ENCODE data around the gene MBD6. TPM values are rescaled to one million over a fixed set of nuclear protein-coding genes. Genes with fewer than 3 reads are reported as not detected.
"Not testable (repeated sequence)": the region's sequence is repeated elsewhere in the genome, so short reads cannot be mapped to it uniquely, and the experiment has no call there.

MBD6 gene
- total RNA-seq, 1 experiment from 2014 or later: 1.7 TPM

DNA sequence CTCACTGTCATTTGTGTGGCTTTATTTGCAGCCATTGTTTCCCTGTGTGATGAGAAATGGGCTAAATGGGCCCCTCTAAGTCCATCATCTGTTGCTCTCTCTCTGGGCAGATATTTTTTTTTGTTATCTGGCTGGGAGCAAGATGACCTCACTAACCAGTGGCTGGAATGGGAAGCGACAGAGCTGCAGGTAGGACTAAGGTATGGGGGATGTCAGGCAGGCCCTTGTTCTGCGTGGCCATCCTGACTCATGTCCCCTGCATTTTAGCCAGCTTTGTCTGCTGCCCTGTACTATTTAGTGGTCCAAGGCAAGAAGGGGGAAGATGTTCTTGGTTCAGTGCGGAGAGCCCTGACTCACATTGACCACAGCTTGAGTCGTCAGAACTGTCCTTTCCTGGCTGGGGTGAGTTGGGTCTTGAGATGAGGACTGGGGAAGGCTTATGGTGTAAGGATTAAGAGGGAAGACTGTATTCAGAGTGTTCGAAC is 33.4 kb upstream of the MBD6 start:
- DNase-seq (ENCODE audit: low read depth): peak; percentile 19

- no peak for DNase-seq (ENCODE audit: low read depth)
Observed at GRCh38 chr12:57490126-57490525, 32.5 kb upstream of the MBD6 start.

GRCh38 chr12:57491393-57492280 is 31.0 kb upstream of the MBD6 start:
- DNase-seq (ENCODE audit: low read depth): no peak

DNA sequence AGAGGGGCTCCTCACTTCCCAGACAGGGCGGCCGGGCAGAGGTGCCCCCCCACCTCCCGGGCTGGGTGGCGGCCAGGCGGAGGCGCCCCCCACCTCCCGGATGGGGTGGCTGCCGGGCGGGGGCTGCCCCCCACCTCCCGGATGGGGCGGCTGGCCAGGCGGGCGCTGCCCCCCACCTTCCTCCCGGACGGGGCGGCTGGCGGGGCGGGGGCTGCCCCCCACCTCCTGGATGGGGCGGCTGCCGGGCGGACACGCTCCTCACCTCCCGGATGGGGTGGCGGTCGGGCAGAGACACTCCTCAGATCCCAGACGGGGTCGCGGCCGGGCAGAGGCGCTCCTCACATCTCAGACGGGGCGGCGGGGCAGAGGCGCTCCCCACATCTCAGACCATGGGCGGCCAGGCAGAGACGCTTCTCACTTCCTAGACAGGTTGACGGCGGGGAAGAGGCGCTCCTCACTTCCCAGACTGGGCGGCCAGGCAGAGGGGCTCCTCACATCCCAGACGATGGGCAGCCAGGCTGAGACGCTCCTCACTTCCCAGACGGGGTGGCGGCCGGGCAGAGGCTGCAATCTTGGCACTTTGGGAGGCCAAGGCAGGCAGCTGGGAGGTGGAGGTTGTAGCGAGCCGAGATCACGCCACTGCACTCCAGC is 27.4 kb upstream of the MBD6 start:
- not testable (repeated sequence) for DNase-seq (ENCODE audit: low read depth)

- no peak for DNase-seq (ENCODE audit: low read depth)
Observed at GRCh38 chr12:57496822-57497221, 25.8 kb upstream of the MBD6 start.

- DNase-seq (ENCODE audit: low read depth): no peak
Observed at GRCh38 chr12:57497223-57498131, 25.1 kb upstream of the MBD6 start.

DNA sequence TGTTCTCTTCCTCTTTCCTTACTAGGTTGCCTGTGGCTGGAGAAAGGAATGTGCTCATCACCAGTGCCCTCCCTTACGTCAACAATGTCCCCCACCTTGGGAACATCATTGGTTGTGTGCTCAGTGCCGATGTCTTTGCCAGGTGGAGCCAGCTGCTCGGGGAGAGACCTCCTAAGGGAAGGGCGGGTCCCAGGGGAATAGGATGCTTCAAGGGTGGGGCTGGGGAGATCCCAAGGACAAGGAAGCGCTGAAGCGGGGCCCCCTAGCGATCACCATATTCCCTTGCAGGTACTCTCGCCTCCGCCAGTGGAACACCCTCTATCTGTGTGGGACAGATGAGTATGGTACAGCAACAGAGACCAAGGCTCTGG is 24.5 kb upstream of the MBD6 start:
- no peak for DNase-seq (ENCODE audit: low read depth)

- no peak for DNase-seq (ENCODE audit: low read depth)
Observed at GRCh38 chr12:57498571-57498970, 24.1 kb upstream of the MBD6 start.

- DNase-seq (ENCODE audit: low read depth): no peak
Observed at GRCh38 chr12:57500213-57500612, 22.4 kb upstream of the MBD6 start.

GRCh38 chr12:57502311-57502969 is 20.2 kb upstream of the MBD6 start:
- DNase-seq (ENCODE audit: low read depth): not testable (repeated sequence)

DNA sequence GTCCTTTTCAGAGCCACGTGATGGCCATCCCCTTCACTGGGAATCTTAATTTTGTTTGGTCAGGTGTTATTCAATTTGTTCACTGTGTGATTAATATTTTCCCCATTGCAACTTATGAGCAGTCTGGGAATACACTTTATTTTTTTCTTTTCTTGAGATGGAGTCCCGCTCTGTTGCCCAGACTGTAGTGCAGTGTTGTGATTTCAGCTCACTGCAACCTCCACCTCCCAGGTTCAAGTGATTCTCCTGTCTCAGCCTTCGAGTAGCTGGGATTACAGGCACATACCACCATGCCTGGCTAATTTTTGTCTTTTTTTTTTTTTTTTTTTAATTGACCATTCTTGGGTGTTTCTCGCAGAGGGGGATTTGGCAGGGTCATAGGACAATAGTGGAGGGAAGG is 16.1 kb upstream of the MBD6 start:
- DNase-seq (ENCODE audit: low read depth): not testable (repeated sequence)

DNA sequence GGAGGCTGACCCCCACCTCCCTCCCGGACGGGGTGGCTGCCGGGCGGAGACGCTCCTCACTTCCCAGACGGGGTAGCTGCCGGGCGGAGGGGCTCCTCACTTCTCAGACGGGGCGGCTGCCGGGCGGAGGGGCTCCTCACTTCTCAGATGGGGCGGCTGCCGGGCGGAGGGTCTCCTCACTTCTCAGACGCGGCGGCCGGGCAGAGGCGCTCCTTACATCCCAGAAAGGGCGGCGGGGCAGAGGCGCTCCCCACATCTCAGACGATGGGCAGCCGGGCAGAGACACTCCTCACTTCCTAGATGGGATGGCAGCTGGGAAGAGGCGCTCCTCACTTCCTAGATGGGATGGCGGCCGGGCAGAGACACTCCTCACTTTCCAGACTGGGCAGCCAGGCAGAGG is 14.8 kb upstream of the MBD6 start:
- DNase-seq (ENCODE audit: low read depth): not testable (repeated sequence)

DNA sequence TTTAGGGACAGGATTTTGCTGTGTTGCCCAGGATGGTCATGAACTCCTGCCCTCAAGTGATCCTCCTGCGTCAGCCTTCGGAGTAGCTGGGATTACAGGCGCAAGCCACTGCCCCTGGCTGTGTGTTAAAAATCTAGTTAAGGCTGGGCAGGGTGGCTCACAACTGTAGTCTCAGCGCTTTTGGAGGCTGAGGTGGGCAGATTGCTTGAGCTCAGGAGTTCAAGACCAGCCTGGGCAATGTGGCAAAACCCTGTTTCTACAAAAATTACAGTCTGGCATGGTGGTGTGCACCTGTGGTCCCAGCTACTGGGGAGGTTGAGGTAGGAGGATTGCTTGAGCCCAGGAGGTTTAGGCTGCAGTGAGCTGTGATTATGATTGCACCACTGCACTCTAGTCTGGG is 11.5 kb upstream of the MBD6 start:
- no peak for DNase-seq (ENCODE audit: low read depth)

- DNase-seq (ENCODE audit: low read depth): no peak
Observed at GRCh38 chr12:57511588-57512325, 10.9 kb upstream of the MBD6 start.

DNA sequence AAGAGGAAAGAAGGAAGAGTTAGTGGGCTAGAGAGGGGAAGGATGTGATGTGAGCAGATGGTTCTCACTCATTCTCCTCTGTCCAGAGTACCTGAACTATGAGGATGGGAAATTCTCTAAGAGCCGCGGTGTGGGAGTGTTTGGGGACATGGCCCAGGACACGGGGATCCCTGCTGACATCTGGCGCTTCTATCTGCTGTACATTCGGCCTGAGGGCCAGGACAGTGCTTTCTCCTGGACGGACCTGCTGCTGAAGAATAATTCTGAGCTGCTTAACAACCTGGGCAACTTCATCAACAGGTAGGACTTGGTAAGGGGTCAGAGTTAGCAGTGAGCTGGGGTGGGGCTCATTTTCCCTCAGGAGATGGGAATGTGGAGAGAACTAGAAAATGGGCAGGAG is 10.0 kb upstream of the MBD6 start:
- no peak for DNase-seq (ENCODE audit: low read depth)

- no peak for DNase-seq (ENCODE audit: low read depth)
Observed at GRCh38 chr12:57513266-57513665, 9.4 kb upstream of the MBD6 start.

GRCh38 chr12:57513677-57514076 is 8.9 kb upstream of the MBD6 start:
- not testable (repeated sequence) for DNase-seq (ENCODE audit: low read depth)

DNA sequence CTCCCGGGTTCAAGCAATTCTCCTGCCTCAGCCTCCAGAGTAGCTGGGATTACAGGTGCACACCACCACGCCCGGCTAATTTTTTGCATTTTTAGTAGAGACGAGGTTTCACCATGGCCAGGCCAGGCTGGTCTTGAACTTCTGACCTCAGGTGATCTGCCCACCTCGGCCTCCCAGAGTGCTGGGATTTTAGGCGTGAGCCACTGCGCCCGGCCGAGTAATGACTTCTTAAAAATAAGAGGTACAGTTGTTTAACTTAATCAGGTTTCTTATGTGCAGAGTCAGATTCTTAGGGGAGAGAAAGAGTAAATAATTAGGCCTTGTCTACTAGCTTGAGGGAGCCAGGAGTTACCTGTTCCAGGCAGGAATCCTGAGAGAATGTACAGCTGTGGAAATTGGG is 8.4 kb upstream of the MBD6 start:
- DNase-seq (ENCODE audit: low read depth): not testable (repeated sequence)

DNA sequence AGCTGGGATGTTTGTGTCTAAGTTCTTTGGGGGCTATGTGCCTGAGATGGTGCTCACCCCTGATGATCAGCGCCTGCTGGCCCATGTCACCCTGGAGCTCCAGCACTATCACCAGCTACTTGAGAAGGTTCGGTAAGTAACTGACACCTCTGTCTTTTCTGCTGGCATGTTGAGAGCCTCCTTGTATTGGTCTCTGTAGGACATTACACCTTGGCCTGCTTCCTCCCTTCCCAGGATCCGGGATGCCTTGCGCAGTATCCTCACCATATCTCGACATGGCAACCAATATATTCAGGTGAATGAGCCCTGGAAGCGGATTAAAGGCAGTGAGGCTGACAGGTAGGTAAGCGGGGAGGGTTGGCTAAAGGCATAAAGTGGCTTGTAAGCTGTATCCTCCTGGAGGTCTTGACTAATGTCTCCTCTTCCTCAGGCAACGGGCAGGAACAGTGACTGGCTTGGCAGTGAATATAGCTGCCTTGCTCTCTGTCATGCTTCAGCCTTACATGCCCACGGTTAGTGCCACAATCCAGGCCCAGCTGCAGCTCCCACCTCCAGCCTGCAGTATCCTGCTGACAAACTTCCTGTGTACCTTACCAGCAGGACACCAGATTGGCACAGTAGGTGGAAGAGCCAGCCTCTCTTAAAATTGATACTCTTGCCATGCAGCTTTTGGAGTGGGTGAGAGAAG is 7.8 kb upstream of the MBD6 start:
- DNase-seq (ENCODE audit: low read depth): no peak

DNA sequence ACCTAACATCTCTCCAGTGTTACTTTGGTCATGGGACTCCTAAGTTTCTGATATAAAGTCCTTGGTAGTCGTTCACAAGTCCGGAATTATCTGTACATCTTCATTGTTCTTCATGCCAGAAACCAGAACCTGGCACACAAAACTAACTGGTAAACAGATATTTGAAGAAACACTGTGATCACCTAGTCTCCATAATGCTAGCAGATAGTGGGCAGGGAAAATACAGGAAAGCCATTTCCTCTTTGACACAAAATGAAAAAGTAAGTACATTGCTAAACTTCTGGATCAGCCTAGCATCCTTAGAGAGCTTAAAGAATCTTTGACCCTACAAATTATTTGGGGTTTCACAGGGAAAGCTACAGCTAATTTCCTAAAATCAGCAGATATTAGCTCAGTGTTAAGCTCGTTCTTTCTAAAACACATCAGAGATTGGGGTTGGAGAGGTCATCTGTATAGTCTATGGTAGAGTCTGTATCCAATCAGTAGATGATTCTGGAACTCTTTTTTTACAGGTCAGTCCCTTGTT is 7.2 kb upstream of the MBD6 start:
- DNase-seq (ENCODE audit: low read depth): no peak

All from RPMI7951 (cell line).